K562 (cell line): ENCODE measurements around the gene CAMK2A. TPM values are rescaled to one million over a fixed set of nuclear protein-coding genes. Genes with fewer than 3 reads are reported as not detected.
A peak's percentile ranks its signal among the peaks of the same experiment; 100 is the strongest.

Experiments used
- ATAC-seq: fragments of 200-7000 bp; cut with Tn5 transposase; 3 replicates; pipeline ENCODE4 v1.9.1; 2020; ENCODE audit warnings: moderate library complexity
- BruUV-seq: library from RNA; stranded (reverse); fragments of 400-500 nt; replicated peaks from 2 replicates; lab custom pipeline; 2021; lab: Mats Ljungman, UMichigan
- CTCF ChIA-PET: fragments of 300-600 bp; formaldehyde crosslinking; extraction: SDS; loops from one replicate; lab custom pipeline; 2021; ENCODE audit warnings: low intra/inter-chr PET ratio; lab: Yijun Ruan, JAX
- POLR2A ChIA-PET: fragments of 300-600, 350-650 bp; sonication (Branson Sonifier 250); formaldehyde crosslinking; extraction: SDS; loops from one replicate; lab custom pipeline; 2021; ENCODE audit warnings: antibody characterized with exemption, inconsistent platforms; lab: Yijun Ruan, JAX
- DNase-seq, 4 experiments: peaks; one replicate each; pipeline versions ENCODE4 v3.0.0 to v3.0.0-alpha.2; 2011 to 2018; ENCODE audit warnings: low spot score in 3 of 4, mixed read lengths in 3 of 4; ENCODE audit errors: extremely low read depth in 1 of 4
- FAIRE-seq: peaks from 2 replicates; lab custom pipeline; 2011; peaks lifted over from hg19 to GRCh38; lab: Jason Lieb, UNC
- H2AFZ ChIP-seq: 2 replicates; pipeline ENCODE4 v1.6.0; 2011; ENCODE audit warnings: low read depth, low read length, control low read depth, inconsistent platforms
- H3K27ac ChIP-seq: fragments of 200-600 bp; 3 replicates; pipeline ENCODE4 v1.8.0; 2011; ENCODE audit warnings: low read depth, mild to moderate bottlenecking, control low read depth, inconsistent platforms, low read length, moderate library complexity, mixed read lengths; ENCODE audit errors: extremely low read depth
- H3K27me3 ChIP-seq, 2 experiments: fragments of 300-600 bp in 1 of 2; 2 replicates in 1 of 2; 3 replicates in 1 of 2; pipeline versions ENCODE4 v1.6.0 to v1.8.0; 2011; ENCODE audit warnings: inconsistent platforms in 2 of 2, low read length in 2 of 2, mild to moderate bottlenecking in 1 of 2, mixed read lengths in 1 of 2, moderate library complexity in 1 of 2; ENCODE audit not compliant: control insufficient read depth in 2 of 2, insufficient read depth in 2 of 2
- H3K36me3 ChIP-seq: fragments of 300-600 bp; 3 replicates; pipeline ENCODE4 v1.8.0; 2011; ENCODE audit warnings: mild to moderate bottlenecking, low read length, inconsistent platforms; ENCODE audit not compliant: control insufficient read depth, insufficient read depth
- H3K4me1 ChIP-seq, 2 experiments: fragments of 200-600 bp in 1 of 2; replicated peaks in 1 of 2; 2 replicates in 1 of 2; 3 replicates in 1 of 2; pipeline versions ENCODE4 v1.5.1 to v1.8.0; 2011; ENCODE audit warnings: inconsistent platforms in 2 of 2, low read length in 2 of 2, mild to moderate bottlenecking in 1 of 2, mixed read lengths in 1 of 2, moderate library complexity in 1 of 2; ENCODE audit not compliant: control insufficient read depth in 2 of 2, insufficient read depth in 2 of 2
- H3K4me2 ChIP-seq: 2 replicates; pipeline ENCODE4 v1.6.1; 2011; ENCODE audit warnings: low read length, control low read depth, inconsistent platforms, mixed read lengths; ENCODE audit not compliant: insufficient read depth
- H3K4me3 ChIP-seq: fragments of 200-600 bp; sonication (generic), shearing (Covaris generic); 2 replicates; pipeline ENCODE4 v1.5.1; 2016; ENCODE audit warnings: control low read depth, inconsistent platforms
- H3K79me2 ChIP-seq: fragments of 200-600 bp; 3 replicates; pipeline ENCODE4 v1.8.0; 2011; ENCODE audit warnings: low read length, inconsistent platforms; ENCODE audit not compliant: control insufficient read depth, insufficient read depth
- H3K9ac ChIP-seq, 2 experiments: 2 replicates each; pipeline versions ENCODE4 v1.6.0 to v1.6.1; 2011; ENCODE audit warnings: low read depth in 2 of 2, low read length in 2 of 2, control low read depth in 1 of 2, inconsistent platforms in 1 of 2, mild to moderate bottlenecking in 1 of 2, mixed read lengths in 1 of 2; ENCODE audit not compliant: insufficient read depth in 1 of 2
- H3K9me1 ChIP-seq: one replicate; pipeline ENCODE4 v1.6.0; 2011; ENCODE audit warnings: inconsistent platforms, mild to moderate bottlenecking, low read length, moderate library complexity; ENCODE audit not compliant: control insufficient read depth, insufficient read depth
- H3K9me3 ChIP-seq: replicated peaks from 2 replicates; pipeline ENCODE4 v1.5.1; 2011; ENCODE audit warnings: low read depth, low read length, inconsistent platforms; ENCODE audit not compliant: control insufficient read depth, insufficient read depth
- H4K20me1 ChIP-seq: replicated peaks from 2 replicates; pipeline ENCODE4 v1.6.1; 2011; ENCODE audit warnings: low read length, inconsistent platforms, mixed read lengths; ENCODE audit not compliant: control insufficient read depth, insufficient read depth
- MAFG ChIP-seq: fragments of 450-650 bp; conservative IDR thresholded peaks from 2 replicates; pipeline ENCODE4 v1.6.1; 2016; ENCODE audit warnings: missing genetic modification characterization, missing compliant biosample characterization
- NCOA2 ChIP-seq, 2 experiments: fragments of 450-650 bp; IDR thresholded peaks; 2 replicates each; pipeline ENCODE4 v1.6.1; 2018; ENCODE audit warnings: mild to moderate bottlenecking in 2 of 2, moderate library complexity in 1 of 2; ENCODE audit not compliant: partially characterized antibody in 2 of 2
- PCBP2 ChIP-seq: fragments of 200-400 bp; formaldehyde crosslinking; IDR thresholded peaks from 2 replicates; pipeline ENCODE4 v1.6.1; 2018; ENCODE audit warnings: low read length, low read depth, mild to moderate bottlenecking, moderate library complexity; ENCODE audit not compliant: poor library complexity, severe bottlenecking
- PHTF2 ChIP-seq: fragments of 250-450 bp; sonication (Bioruptor Pico); IDR thresholded peaks from 2 replicates; pipeline ENCODE4 v1.5.0; 2021; ENCODE audit warnings: mild to moderate bottlenecking
- SNIP1 ChIP-seq: fragments of 450-650 bp; IDR thresholded peaks from 2 replicates; pipeline ENCODE4 v1.7.1; 2017; ENCODE audit warnings: low read depth, mild to moderate bottlenecking
- ZFP36 ChIP-seq: fragments of 150-350 bp; IDR thresholded peaks from 2 replicates; pipeline ENCODE4 v1.6.1; 2018; ENCODE audit warnings: low read length, low read depth; ENCODE audit not compliant: partially characterized antibody
- ZNF316 ChIP-seq: fragments of 450-650 bp; IDR thresholded peaks from 2 replicates; pipeline ENCODE4 v1.6.1; 2016
- ZNF785 ChIP-seq: fragments of 250-450 bp; sonication (Bioruptor Pico); IDR thresholded peaks from 2 replicates; pipeline ENCODE4 v1.4.0; 2020; ENCODE audit warnings: mild to moderate bottlenecking
- WGBS: fragments of 100-300 bp; shearing (Covaris generic); methylation state at CpG from one replicate; pipeline ENCODE4 v1.1.6; 2016; ENCODE audit warnings: low coverage, mixed read lengths; ENCODE audit not compliant: insufficient coverage; ENCODE audit errors: missing lambda C conversion rate; 5-methylcytosine and 5-hydroxymethylcytosine counted together
- in situ Hi-C: fragments of 300-500 bp; cut with MboI; formaldehyde crosslinking; loops from 4 replicates; pipeline ENCODE4 v1.15.0; 2018; ENCODE audit warnings: inconsistent platforms, mixed read lengths
- intact Hi-C: fragments of 100-400 bp; cut with micrococcal nuclease; formaldehyde crosslinking; loops from 2 replicates; pipeline ENCODE4 v1.14.2; 2022
- polyA plus RNA-seq, 8 experiments: library from polyadenylated mRNA; depleted of rRNA in 4 of 8; stranded (reverse) in 5 of 8; unstranded in 3 of 8; fragments of >200 nt; fragmentation: Nextera tagmentation in 2 of 8; fragmentation: Illumina TruSeq in 1 of 8; extraction: Ambion mirVana in 2 of 8; extraction: Trizol in 1 of 8; gene quantifications; 2 replicates each; pipeline versions ENCODE4 v1.2.1 to v1.2.3, GENCODE V29; 2011 to 2014; ENCODE audit warnings: inconsistent platforms in 1 of 8, missing spikeins in 1 of 8
- total RNA-seq, 7 experiments: library from RNA; depleted of rRNA in 6 of 7; stranded (reverse); fragments of >200 nt in 6 of 7; fragmentation: Illumina TruSeq in 2 of 7; extraction: Trizol in 2 of 7; gene quantifications; 2 replicates each; pipeline versions ENCODE4 v1.2.1 to v1.2.3, GENCODE V29; 2011 to 2021; ENCODE audit warnings: low replicate concordance in 1 of 7
- TF ChIP-seq, protein P1 (sequence below): fragments of 450-650 bp; IDR thresholded peaks from 2 replicates; pipeline ENCODE4 v1.7.0; 2016; ENCODE audit warnings: borderline replicate concordance

The CAMK2A gene
- total and polyA plus RNA-seq, 9 of the 15 experiments (the other 6 are each of a cell fraction or from before 2014, with no cell fraction given), result 0.01 to 0.18 (median 0.04) TPM; not detected in 6

DNA sequence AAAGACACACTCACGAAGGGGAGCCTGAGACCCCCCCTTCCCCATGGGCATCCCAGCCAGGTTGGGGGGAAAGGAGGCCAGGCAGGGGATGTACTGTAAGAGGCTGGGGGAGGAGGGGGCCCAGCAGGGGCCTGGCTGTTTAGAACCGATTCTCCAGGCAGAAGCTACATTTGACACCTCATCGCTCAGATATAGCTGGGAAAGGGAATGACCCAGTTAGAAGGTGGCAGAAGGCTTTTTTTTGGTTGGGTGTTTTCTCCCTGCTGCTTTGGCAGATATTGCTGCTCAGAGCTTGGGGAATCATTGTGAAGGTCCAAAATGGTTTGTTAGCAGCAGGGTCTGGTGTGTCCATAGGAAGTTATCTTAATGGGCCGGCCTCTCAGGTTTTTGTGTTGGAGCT lies 117.0 kb downstream of the CAMK2A start:
- no peak overlapping the region for H3K4me2 ChIP-seq
- ChIA-PET CTCF (no interaction called here), POLR2A (interaction anchor here (0.5 to 1.2 kb wide), 4 partner anchors 9 to 221 kb away, joined by 3 to 5 read pairs (median 4); no protein-coding TSS in a partner anchor)
- DNase-seq (no peak), ATAC-seq (no peak), FAIRE-seq (no peak)
- H2AFZ ChIP-seq, result no peak overlapping the region
- BruUV-seq, result no TSS peak
- no peaks in the 10 kb centered on the region for H3K36me3 ChIP-seq
- in situ Hi-C loops (no loop called here), intact Hi-C loops (no loop called here)
- peaks cover 3% of the 10 kb centered on the region; the same call in 1 of the 2 replicates for H4K20me1 ChIP-seq
- no peaks in the 10 kb centered on the region for H3K9me3 ChIP-seq
- WGBS, result 5% methylated on average over 4 of the region's 4 CpGs
- H3K4me3 ChIP-seq, result no peak overlapping the region
- H3K4me1 ChIP-seq, result peaks cover 0 to 2% of the 10 kb centered on the region in 2 experiments; a peak in 2 of 5 replicates
- peaks cover 26 to 66% of the 10 kb centered on the region in 2 experiments for H3K27me3 ChIP-seq
- no peaks in the 10 kb centered on the region for H3K79me2 ChIP-seq
- H3K9ac ChIP-seq, result no peak overlapping the region
- H3K9me1 ChIP-seq, result no peaks in the 10 kb centered on the region
- H3K27ac ChIP-seq, result no peak overlapping the region
- no peak for TF ChIP-seq ZNF316

DNA sequence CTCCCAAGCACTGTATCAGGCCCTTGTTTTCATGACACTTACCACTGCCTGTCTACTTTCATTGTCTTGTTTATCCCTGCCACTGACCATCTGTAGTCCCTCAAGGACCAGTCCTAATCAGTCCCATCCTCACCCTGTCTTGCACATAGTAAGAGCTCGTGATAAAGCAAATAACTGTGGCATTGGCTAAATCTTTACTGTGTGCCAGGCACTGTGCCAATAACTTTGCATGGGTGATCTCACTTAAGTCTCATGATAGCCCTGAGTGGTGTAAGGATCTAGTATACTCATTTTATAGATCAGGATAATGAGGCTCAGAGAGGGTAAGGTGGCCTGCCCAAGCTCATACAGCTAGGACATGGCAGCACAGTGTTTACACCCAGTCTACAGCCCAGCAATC lies 117.4 kb downstream of the CAMK2A start:
- no peak overlapping the region for H3K4me2 ChIP-seq
- H3K9me3 ChIP-seq, result no peaks in the 10 kb centered on the region
- no peaks in the 10 kb centered on the region for H3K79me2 ChIP-seq
- no peaks in the 10 kb centered on the region for H3K9me1 ChIP-seq
- CTCF ChIA-PET, result no interaction called here
- WGBS, result 0% methylated on average over 1 of the region's 1 CpG
- no peak overlapping the region for H3K9ac ChIP-seq
- TF ChIP-seq NCOA2 (IDR thresholded peaks at IDR 0.05; ENCODE audit: partially characterized antibody in 2 of 2), result no peak
- no peak for TF ChIP-seq SNIP1
- TF ChIP-seq, protein P1, sequence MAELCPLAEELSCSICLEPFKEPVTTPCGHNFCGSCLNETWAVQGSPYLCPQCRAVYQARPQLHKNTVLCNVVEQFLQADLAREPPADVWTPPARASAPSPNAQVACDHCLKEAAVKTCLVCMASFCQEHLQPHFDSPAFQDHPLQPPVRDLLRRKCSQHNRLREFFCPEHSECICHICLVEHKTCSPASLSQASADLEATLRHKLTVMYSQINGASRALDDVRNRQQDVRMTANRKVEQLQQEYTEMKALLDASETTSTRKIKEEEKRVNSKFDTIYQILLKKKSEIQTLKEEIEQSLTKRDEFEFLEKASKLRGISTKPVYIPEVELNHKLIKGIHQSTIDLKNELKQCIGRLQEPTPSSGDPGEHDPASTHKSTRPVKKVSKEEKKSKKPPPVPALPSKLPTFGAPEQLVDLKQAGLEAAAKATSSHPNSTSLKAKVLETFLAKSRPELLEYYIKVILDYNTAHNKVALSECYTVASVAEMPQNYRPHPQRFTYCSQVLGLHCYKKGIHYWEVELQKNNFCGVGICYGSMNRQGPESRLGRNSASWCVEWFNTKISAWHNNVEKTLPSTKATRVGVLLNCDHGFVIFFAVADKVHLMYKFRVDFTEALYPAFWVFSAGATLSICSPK, result no peak
- TF ChIP-seq PHTF2 (CRISPR knock-in tag), result no peak
- peak; percentile 82 for TF ChIP-seq ZFP36
- TF ChIP-seq ZNF785 (CRISPR knock-in tag), result no peak
- no peak for TF ChIP-seq PCBP2
- TF ChIP-seq MAFG (tag), result no peak
- TF ChIP-seq, all 486 proteins: peak for 1
- H2AFZ ChIP-seq, result no peak overlapping the region
- FAIRE-seq (no peak), DNase-seq (no peak), ATAC-seq (no peak)
- in situ Hi-C loops, result no loop called here
- BruUV-seq, result no TSS peak
- intact Hi-C loops, result no loop called here
- POLR2A ChIA-PET, result interaction anchor here (0.5 to 1.0 kb wide), 4 partner anchors 11 to 222 kb away, joined by 3 to 4 read pairs (median 3); no protein-coding TSS in a partner anchor
- peaks cover 3% of the 10 kb centered on the region; the same call in 1 of the 2 replicates for H4K20me1 ChIP-seq
- H3K4me1 ChIP-seq, result peaks cover 0 to 2% of the 10 kb centered on the region in 2 experiments; a peak in 2 of 5 replicates
- H3K27me3 ChIP-seq, result peaks cover 26 to 66% of the 10 kb centered on the region in 2 experiments
- no peak overlapping the region for H3K4me3 ChIP-seq
- H3K36me3 ChIP-seq, result no peaks in the 10 kb centered on the region
- no peak overlapping the region for H3K27ac ChIP-seq
